CD4-positive, alpha-beta T cell treated with Interleukin-15 for 1 hour (primary cell): ENCODE data around the gene RAB20.
A peak's percentile ranks its signal among the peaks of the same experiment; 100 is the strongest.

Experiments
- DNase-seq: peaks from one replicate; pipeline ENCODE4 v3.0.0-alpha.2; 2020

Gene RAB20

DNA sequence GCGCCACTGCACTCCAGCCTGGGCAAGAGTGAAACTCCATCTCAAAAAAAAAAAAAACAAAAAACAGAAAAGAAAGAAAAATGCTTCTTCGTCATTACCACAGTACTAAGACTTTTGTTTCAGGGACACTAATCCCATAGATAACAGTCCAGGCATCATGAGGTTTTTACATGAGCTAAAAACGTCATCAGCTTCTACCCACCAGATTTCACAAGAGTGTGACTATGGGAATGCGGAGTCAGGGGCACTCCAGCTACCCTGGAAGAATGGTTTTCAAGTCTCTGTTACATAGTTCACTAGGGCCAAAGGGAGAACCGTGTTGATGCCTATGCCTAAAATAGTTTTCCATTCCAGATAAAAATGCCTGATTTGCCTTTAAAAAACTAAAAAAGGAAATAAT, 33.2 kb downstream of the RAB20 start:
- no peak for DNase-seq

- DNase-seq = no peak
These were observed 35.9 kb downstream of the RAB20 start for GRCh38 chr13:110525328-110526319.

GRCh38 chr13:110524541-110525257, 36.8 kb downstream of the RAB20 start:
- DNase-seq = no peak

- no peak for DNase-seq
These were observed 37.5 kb downstream of the RAB20 start for GRCh38 chr13:110523838-110524540.

- no peak for DNase-seq
These were observed 38.3 kb downstream of the RAB20 start for GRCh38 chr13:110523180-110523579.

DNA sequence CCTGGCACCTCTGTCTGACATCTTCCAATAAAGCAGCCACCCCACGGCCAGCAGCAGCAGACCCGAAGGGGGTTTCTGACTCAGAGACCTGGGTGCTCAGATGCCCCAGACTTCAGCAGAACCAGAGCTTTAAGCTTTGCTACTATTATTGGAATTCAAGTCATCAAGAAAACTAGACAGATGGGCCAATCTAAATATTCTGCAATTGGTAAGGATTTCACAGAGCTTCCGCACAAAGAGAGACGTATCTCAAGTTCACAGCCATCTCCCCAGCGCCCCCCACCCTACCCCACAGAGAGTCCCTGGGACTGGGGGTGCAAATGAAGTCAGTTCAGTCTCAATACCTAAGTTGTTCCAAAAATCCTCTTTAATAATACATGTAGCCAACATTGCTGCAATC, 38.8 kb downstream of the RAB20 start:
- DNase-seq = no peak

DNA sequence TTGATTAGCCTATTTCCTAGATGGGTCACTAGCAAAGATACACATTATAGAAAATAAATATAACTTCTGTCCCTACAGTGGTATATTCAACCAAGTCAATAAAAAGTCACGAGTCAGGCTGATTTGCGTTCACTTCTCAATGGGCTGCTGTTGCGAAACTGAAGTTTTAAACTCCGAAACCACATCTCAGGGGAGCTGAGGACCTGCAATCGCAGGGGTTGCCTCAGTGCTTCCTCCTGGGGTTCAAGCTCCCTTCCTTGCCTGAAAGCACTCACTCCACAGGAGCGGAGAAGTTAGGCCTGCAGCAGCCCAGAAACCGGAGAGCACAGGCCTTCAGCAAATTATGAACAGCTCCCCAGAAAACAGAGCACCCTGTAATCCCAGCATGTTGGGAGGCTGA, 39.6 kb downstream of the RAB20 start:
- peak; percentile 53 for DNase-seq

- no peak for DNase-seq
These were observed 40.2 kb downstream of the RAB20 start for GRCh38 chr13:110521296-110521680.

DNA sequence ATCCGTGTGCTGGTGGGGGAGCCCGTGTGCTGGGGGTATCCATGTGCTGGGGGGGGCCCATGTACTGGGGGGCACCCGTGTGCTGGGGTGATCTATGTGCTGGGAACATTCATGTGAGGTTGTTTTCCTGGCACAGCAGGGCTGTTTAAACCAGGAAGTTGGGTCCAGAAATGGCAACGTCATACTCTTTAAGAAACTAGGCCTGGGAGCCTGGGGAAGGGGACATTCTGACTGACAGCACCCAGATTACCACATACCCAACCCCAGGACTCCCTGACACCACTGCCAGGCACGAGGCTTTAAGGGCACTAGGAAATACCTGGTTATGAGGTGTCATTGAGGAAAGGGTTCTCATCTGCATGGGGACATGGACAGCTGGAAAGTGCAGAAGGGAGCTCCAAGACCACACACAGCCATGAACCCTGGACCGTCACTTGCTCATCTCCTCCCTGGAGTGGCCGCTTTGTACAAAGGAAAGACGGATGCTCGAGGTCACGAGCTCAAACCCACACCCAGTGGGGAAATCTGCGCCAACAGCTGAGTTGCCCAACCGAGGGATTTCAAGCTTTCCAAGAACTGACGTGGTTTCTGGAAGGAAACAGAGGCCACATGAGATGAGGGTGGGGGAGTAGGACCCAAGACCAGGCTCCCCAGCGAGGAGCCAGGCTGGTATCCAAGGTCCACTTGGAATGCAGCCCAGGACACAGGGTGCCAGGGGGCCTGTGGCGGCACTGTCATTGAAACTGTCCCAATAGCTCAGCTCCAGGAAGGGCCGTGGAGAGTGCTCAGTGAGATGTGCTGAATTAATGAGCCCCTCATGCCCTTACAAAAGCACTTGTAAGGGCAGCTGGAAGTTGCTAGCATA, 40.9 kb downstream of the RAB20 start:
- peak; percentile 61 for DNase-seq

DNA sequence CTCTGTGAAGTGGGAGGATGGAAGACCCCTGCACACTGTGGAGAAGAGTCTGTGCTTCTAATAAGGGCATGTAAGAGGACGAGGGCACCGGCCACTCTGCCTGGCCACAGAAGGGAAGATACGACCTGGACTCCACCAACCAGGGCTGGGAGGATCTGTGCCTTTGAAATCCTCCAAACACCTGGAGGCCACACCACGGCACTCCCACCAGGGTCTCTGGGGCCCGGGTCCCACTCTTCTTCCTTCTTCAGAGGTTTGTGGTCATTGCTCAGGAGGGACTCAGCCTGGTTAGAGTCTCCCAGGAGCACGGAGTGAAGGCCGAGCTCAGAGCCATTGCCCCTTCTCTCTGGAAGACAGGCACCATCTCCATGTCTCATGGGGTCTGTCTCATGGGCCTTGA, 42.0 kb downstream of the RAB20 start:
- DNase-seq = no peak

GRCh38 chr13:110519046-110519445, 42.5 kb downstream of the RAB20 start:
- DNase-seq = no peak

DNA sequence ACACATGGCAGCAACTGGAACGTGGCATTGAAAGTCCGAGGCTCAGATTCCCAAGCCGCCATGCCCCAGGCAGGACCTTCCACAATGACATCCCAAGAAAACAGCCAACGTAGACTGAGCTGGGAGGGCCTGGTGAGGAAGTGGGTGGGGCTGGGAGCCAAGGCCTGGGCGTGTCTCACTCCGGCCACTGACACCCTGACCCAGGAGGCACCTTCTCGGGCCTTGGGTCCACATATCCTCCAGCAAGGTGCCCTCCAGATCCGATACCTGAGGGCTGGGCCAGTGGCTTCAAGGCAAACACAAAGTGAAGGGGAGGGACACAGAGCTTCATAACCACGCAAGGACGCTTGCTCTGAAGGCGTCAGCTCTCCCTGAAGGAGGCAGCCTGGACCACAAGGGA, 43.0 kb downstream of the RAB20 start:
- no peak for DNase-seq

DNA sequence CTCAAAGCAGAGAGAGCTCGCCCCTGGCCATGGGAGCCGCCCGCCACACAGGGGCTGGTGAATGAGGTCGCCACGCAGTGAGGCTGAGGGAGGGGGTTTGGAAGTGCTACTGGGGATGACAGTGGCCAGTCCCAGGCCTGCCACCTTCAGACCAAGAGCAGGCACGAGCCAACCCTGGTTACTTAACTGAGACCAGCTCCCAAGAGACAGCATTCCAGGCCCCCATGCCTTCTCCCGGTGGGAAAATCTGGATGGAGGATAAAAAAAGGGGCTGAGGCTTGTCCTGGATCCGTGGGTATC, 43.3 kb downstream of the RAB20 start:
- DNase-seq = no peak

- DNase-seq = no peak
These were observed 43.9 kb downstream of the RAB20 start for GRCh38 chr13:110517505-110518225.

- no peak for DNase-seq
These were observed 45.0 kb downstream of the RAB20 start for GRCh38 chr13:110516500-110516899.

DNA sequence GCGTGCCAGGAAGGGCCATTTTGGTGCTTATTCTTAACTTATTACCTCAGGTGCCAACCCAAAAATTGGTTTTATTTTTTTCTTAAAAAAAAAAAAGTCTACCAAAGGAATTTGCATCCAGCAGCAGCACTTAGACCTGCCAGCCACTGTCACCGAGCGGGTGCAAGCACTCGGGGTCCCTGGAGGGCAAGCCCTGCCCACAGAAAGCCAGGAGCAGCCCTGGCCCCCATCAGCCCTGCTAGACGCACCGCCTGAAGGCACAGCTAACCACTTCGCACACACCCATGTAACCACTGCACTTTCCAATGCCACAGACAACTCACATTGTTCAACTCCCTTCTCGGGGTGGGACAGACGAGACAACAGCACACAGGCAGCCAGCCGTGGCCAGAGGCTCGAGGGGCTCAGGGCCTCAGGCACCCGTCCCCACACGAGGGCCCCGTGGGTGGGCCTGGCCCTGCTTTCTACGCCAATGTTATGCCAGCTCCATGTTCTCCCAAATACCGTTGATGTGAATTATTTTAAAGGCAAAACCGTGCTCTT, 49.3 kb downstream of the RAB20 start:
- DNase-seq = no peak

- DNase-seq = no peak
These were observed 49.9 kb downstream of the RAB20 start for GRCh38 chr13:110511509-110512181.

DNA sequence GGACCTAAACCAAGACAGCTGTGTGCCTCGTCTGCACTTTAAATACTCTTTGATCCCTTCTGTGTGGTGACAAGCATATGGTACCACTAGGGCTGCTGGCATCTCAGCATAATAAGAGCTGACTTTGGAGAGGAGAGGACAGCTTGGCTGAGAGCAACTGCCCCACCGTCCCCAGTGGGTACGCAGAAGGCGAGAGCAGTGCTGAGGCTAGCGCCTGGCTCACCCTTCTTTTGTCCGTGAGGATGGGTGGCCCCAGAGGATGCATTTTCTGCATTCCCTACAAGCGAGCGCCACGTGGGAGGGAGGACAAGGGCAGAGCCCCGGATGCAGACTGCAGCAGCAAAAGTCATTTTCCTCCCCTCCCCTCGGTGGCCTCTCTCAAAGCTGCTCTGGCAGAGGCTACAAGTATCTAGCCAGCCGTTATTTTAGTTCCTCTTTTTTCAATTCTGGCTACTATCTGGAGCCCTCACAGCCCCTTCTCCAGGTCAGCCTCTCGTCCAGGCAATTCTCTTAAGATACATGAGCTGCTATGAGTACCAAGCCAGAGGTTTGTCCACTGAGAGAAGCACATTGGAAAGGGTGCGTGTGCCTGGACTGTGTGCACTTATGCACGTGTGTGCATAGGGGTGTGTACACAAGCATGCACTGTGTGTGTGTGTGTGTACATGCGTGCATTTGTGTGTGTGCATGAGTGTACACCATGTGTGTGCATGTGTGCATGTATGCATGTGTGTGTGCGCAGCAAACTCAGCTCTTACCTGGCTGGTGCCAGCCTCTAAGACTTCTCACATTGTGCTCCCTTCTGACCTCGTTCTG, 51.3 kb downstream of the RAB20 start:
- DNase-seq = no peak

GRCh38 chr13:110509478-110509926, 52.0 kb downstream of the RAB20 start:
- DNase-seq = no peak
